NB4 (cell line): Measurements from ENCODE around the gene FNDC11.

Source experiments
- DNase-seq: peaks from one replicate; pipeline ENCODE4 v3.0.0; 2010; ENCODE audit warnings: low read depth
- H3K4me3 ChIP-seq: one replicate; pipeline ENCODE4 v1.5.1; 2011; ENCODE audit warnings: mild to moderate bottlenecking, low read depth, low read length, moderate library complexity
- MAX ChIP-seq: IDR thresholded peaks from 2 replicates; pipeline ENCODE4 v1.6.1; 2011; ENCODE audit warnings: low read depth, low read length
- MYC ChIP-seq: IDR thresholded peaks from 2 replicates; pipeline ENCODE4 v1.6.1; 2011; ENCODE audit warnings: low read depth, low read length
- POLR2A ChIP-seq: IDR thresholded peaks from 2 replicates; pipeline ENCODE4 v1.6.1; 2011; ENCODE audit warnings: mild to moderate bottlenecking; ENCODE audit not compliant: insufficient read length; ENCODE audit errors: extremely low read depth
- TF ChIP-seq, protein P1 (sequence below): IDR thresholded peaks from one replicate; pipeline ENCODE4 v1.5.1; 2012; ENCODE audit warnings: low read depth, low read length

FNDC11 gene

GRCh38 chr20:63538204-63539091, 15.5 kb upstream of the FNDC11 start:
- DNase-seq: no peak
- no peak overlapping the region for H3K4me3 ChIP-seq
- TF ChIP-seq POLR2A (no peak), MAX (no peak), MYC (0 out of 2 replicates have a peak, but pooled peaks have one; percentile 0)

DNA sequence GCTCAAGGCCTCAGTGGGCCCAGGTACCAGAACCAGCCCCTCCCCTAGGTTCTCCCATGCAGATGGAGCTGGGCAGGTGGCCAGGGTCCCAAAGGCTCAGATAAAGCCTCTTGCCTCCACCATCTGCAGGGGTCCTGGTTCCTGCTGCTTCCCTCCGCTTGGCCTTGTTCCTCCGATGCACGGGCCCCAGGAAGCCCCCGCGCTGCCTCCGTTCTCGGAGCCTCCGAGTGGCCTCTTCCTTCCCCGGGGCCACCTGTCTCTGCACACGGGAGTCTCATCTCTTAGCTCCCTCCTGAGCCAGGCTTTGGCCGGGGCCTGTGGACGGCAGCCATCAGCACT, 14.9 kb upstream of the FNDC11 start:
- no peak for DNase-seq
- no peak for TF ChIP-seq MAX
- TF ChIP-seq, protein P1, sequence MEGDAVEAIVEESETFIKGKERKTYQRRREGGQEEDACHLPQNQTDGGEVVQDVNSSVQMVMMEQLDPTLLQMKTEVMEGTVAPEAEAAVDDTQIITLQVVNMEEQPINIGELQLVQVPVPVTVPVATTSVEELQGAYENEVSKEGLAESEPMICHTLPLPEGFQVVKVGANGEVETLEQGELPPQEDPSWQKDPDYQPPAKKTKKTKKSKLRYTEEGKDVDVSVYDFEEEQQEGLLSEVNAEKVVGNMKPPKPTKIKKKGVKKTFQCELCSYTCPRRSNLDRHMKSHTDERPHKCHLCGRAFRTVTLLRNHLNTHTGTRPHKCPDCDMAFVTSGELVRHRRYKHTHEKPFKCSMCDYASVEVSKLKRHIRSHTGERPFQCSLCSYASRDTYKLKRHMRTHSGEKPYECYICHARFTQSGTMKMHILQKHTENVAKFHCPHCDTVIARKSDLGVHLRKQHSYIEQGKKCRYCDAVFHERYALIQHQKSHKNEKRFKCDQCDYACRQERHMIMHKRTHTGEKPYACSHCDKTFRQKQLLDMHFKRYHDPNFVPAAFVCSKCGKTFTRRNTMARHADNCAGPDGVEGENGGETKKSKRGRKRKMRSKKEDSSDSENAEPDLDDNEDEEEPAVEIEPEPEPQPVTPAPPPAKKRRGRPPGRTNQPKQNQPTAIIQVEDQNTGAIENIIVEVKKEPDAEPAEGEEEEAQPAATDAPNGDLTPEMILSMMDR: no peak
- TF ChIP-seq MYC: no peak
- H3K4me3 ChIP-seq: no peak overlapping the region

- DNase-seq: no peak
- TF ChIP-seq POLR2A (no peak), MAX (no peak), MYC (no peak)
- TF ChIP-seq, protein P1: no peak
- H3K4me3 ChIP-seq: no peak overlapping the region
Measured at GRCh38 chr20:63539441-63540370, 14.3 kb upstream of the FNDC11 start.

GRCh38 chr20:63540417-63541186, 13.4 kb upstream of the FNDC11 start:
- peak; percentile 32 for DNase-seq
- no peak overlapping the region for H3K4me3 ChIP-seq
- TF ChIP-seq MAX: no peak
- no peak for TF ChIP-seq POLR2A

DNA sequence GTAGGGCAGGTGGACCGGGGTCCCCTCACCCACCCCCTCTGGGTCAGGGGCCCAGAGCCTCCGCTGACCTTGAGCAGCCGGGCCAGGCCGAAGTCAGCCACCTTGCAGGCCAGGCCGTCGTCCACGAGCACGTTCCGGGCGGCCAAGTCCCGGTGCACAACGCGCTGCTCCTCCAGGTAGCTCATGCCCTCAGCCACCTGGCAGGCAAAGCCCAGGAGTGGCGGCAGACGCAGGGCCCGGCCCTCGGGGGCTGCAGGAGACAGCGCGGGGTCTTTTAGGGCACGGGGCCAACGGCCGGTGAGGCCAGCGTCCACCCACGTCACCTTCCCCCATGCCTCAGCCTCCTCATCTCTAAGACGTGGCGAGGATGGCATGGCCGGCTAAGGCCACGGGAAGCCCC, 12.6 kb upstream of the FNDC11 start:
- no peak for TF ChIP-seq MYC
- no peak for TF ChIP-seq POLR2A
- TF ChIP-seq, protein P1: no peak
- no peak for TF ChIP-seq MAX
- H3K4me3 ChIP-seq: no peak overlapping the region
- no peak for DNase-seq

GRCh38 chr20:63542031-63542559, 11.9 kb upstream of the FNDC11 start:
- no peak for DNase-seq
- H3K4me3 ChIP-seq: no peak overlapping the region

More at GRCh38 chr20:63542031-63542559, 11.9 kb upstream of the FNDC11 start:
- TF ChIP-seq POLR2A: no peak
- no peak for TF ChIP-seq MAX
- no peak for TF ChIP-seq MYC
- TF ChIP-seq, protein P1: no peak
